Activated CD8-positive, alpha-beta T cell treated with anti-CD3 and anti-CD28 coated beads for 36 hours (primary cell): ENCODE results near the gene PPM1L. TPM values are rescaled to one million over a fixed set of nuclear protein-coding genes. Genes with fewer than 3 reads are reported as not detected.

Experiments used
- ATAC-seq: fragments of 200-7000 bp; cut with Tn5 transposase; one replicate; pipeline ENCODE4 v1.10.0; 2021; ENCODE audit warnings: mild to moderate bottlenecking, moderate library complexity
- CTCF ChIA-PET: fragments of 350-600 bp; sonication (Branson Sonifier 250); formaldehyde crosslinking; loops from one replicate; lab custom pipeline; 2021; ENCODE audit warnings: antibody characterized with exemption; lab: Charles Lee
- POLR2A ChIA-PET: fragments of 350-600 bp; sonication (Branson Sonifier 250); formaldehyde crosslinking; loops from one replicate; lab custom pipeline; 2021; ENCODE audit warnings: antibody characterized with exemption; lab: Charles Lee
- DNase-seq: peaks from one replicate; pipeline ENCODE4 v3.0.0-alpha.2; 2020
- H3K27ac Mint-ChIP-seq: one replicate; pipeline ENCODE4 v1.8.0; 2021; ENCODE audit warnings: mild to moderate bottlenecking, mixed read lengths
- H3K27me3 Mint-ChIP-seq: one replicate; pipeline ENCODE4 v1.8.0; 2021; ENCODE audit warnings: mixed read lengths
- H3K36me3 Mint-ChIP-seq: one replicate; pipeline ENCODE4 v1.8.0; 2021; ENCODE audit warnings: low read depth, mixed read lengths
- H3K4me1 Mint-ChIP-seq: one replicate; pipeline ENCODE4 v1.8.0; 2021; ENCODE audit warnings: low read depth, mixed read lengths
- H3K4me3 Mint-ChIP-seq: one replicate; pipeline ENCODE4 v1.8.0; 2021; ENCODE audit warnings: mild to moderate bottlenecking, moderate library complexity, mixed read lengths
- H3K9me3 Mint-ChIP-seq: one replicate; pipeline ENCODE4 v1.8.0; 2021; ENCODE audit warnings: mixed read lengths
- intact Hi-C: fragments of 100-400 bp; cut with micrococcal nuclease; formaldehyde crosslinking; loops from one replicate; pipeline ENCODE4 v1.10.0; 2022
- total RNA-seq, 2 experiments: library from RNA; stranded (reverse); gene quantifications; one replicate each; pipeline ENCODE4 v1.2.3, GENCODE V29; 2021
- TF ChIP-seq, protein P1 (sequence below): fragments of 200-600 bp; IDR thresholded peaks from one replicate; pipeline ENCODE4 v1.8.0; 2022; ENCODE audit warnings: antibody characterized with exemption, mild to moderate bottlenecking

PPM1L gene
- total RNA-seq, 2 experiments from 2014 or later, result 2.6 to 2.7 TPM

DNA sequence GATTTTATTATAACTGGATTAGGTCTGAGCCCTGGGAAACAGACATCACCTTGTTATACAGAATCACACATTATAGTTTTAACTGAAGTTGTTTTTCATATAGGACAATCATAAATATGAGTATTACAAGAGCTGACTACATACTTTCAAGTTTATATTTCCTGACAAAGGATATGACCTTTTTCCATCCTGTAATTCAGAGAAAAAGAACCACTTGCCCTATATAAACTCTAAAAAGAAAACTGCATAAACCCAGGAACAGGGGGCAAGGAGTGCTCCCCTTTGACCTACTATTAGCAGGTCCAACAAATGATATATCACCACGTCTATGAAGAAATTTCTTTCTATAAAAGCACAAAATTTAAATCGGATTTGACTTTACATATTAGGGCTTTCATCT lies 328.2 kb downstream of the PPM1L start:
- no peak for ATAC-seq
- Mint-ChIP-seq H3K36me3 (no peaks in the 10 kb centered on the region), H3K27ac (no peak overlapping the region), H3K4me3 (no peak overlapping the region), H3K27me3 (peaks cover 3% of the 10 kb centered on the region), H3K4me1 (peaks cover 13% of the 10 kb centered on the region), H3K9me3 (no peaks in the 10 kb centered on the region)
- TF ChIP-seq, protein P1, sequence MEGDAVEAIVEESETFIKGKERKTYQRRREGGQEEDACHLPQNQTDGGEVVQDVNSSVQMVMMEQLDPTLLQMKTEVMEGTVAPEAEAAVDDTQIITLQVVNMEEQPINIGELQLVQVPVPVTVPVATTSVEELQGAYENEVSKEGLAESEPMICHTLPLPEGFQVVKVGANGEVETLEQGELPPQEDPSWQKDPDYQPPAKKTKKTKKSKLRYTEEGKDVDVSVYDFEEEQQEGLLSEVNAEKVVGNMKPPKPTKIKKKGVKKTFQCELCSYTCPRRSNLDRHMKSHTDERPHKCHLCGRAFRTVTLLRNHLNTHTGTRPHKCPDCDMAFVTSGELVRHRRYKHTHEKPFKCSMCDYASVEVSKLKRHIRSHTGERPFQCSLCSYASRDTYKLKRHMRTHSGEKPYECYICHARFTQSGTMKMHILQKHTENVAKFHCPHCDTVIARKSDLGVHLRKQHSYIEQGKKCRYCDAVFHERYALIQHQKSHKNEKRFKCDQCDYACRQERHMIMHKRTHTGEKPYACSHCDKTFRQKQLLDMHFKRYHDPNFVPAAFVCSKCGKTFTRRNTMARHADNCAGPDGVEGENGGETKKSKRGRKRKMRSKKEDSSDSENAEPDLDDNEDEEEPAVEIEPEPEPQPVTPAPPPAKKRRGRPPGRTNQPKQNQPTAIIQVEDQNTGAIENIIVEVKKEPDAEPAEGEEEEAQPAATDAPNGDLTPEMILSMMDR, result no peak
- DNase-seq, result no peak
- POLR2A ChIA-PET, result no interaction called here
- intact Hi-C loops, result no loop called here
- CTCF ChIA-PET, result no interaction called here

DNA sequence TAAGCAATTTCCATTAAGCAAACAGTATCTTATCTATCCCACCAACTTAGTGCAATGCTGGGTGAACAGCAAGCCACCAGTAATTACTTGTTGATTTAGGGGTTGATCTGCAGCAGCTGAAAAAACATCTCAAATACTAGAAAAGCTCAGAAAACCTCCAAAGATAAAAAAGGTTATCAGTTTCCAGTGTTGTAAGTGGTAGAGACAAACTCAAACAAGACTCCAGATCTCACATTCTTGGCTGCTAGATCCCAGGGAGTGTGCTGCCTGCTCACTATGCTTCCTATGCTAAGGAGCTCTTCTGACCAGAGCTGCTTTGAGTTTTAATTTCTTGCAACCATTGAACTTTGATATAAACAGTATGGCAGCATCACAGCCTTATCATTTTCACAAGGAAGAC lies 337.9 kb downstream of the PPM1L start:
- Mint-ChIP-seq H3K4me3 (no peak overlapping the region), H3K9me3 (no peaks in the 10 kb centered on the region), H3K27me3 (no peaks in the 10 kb centered on the region), H3K36me3 (no peaks in the 10 kb centered on the region), H3K4me1 (no peaks in the 10 kb centered on the region), H3K27ac (no peak overlapping the region)
- POLR2A ChIA-PET, result no interaction called here
- DNase-seq (no peak), ATAC-seq (no peak)
- TF ChIP-seq, protein P1, result no peak
- intact Hi-C loops, result no loop called here
- CTCF ChIA-PET, result no interaction called here

DNA sequence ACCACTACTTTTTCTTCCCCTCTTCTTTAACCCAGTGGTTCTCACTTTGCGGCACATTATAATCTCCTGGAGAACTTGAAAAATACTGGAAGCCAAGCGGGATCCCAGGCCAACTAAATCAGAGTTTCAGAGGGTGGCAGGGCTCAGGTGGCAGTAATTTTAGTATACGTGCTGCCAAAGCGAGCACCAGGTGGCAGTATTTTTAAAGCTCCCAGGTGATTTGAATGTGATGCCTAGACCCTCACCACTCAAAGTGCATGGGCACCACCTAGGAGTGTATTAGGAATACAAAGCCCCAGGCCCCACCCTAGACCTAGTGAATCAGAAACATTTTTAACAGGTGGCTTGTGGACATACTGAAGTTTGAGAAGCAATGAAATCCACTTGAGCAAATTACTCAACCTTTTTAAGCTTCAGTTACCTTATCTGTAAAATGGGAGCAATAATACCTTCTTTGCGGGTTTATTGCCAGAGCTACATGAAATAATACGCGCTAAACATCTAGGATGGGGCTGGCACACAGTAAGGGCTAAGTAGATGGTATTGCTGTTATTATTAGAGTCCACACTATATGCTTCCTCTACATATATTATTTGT lies 340.8 kb downstream of the PPM1L start:
- CTCF ChIA-PET, result interaction anchor here (0.5 to 1.9 kb wide), 15 partner anchors 8 to 331 kb away, joined by 3 to 17 read pairs (median 3); partner anchors contain the start of gene B3GALNT1
- H3K4me1 Mint-ChIP-seq, result no peaks in the 10 kb centered on the region
- TF ChIP-seq, protein P1, result peak; percentile 40
- POLR2A ChIA-PET, result interaction anchor here (0.6 kb wide), 1 partner anchor 543 kb away, joined by 3 read pairs; no protein-coding TSS in a partner anchor
- ATAC-seq (peak; percentile 24), DNase-seq (peak; percentile 41)
- intact Hi-C loops, result no loop called here
- no peaks in the 10 kb centered on the region for H3K27me3 Mint-ChIP-seq
- H3K27ac Mint-ChIP-seq, result no peak overlapping the region
- no peaks in the 10 kb centered on the region for H3K9me3 Mint-ChIP-seq
- no peak overlapping the region for H3K4me3 Mint-ChIP-seq
- H3K36me3 Mint-ChIP-seq, result no peaks in the 10 kb centered on the region

DNA sequence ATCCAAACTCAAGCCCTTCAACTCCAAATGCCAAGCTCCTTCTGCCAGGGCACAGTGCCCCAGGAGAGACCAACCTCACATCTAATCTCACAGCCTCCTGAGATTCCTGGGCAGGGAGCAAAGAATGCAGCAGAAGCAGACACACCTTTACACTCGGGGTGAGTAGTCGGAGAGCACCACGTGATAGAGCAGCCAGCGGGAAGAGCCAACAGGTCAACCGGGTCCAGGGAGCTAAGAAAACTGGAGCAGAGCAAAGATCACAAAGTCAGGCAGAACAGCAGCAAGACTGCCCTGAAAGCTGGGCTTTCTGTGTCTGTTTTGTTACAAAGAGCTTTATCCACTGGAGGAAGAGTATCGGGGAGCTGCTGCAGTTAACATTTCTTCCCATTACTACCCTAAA lies 345.0 kb downstream of the PPM1L start:
- no peaks in the 10 kb centered on the region for H3K36me3 Mint-ChIP-seq
- TF ChIP-seq, protein P1, result no peak

DNA sequence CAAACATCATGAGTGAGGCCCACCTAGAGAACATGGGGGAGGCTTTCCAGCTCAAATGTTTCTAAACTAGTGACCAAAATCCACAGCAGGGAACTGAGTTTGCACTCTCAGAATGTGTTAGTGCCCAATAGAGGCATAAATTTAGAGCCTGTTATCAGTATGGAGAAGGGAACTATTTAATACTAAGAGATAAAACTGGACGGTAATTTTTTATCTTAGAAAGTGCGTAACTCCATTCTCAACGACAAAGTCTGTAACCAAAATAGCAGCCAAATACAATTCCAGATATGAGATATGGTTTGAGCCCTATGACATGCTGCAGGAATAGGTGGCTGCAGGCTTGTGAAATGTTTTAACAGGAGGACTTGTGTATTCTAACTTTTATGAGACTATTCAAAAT lies 345.6 kb downstream of the PPM1L start:
- Mint-ChIP-seq H3K27me3 (peaks cover 20% of the 10 kb centered on the region), H3K4me3 (no peak overlapping the region), H3K27ac (no peak overlapping the region), H3K9me3 (no peaks in the 10 kb centered on the region), H3K36me3 (no peaks in the 10 kb centered on the region), H3K4me1 (peaks cover 7% of the 10 kb centered on the region)
- ATAC-seq, result no peak
- ChIA-PET CTCF (no interaction called here), POLR2A (no interaction called here)
- intact Hi-C loops, result loop anchor here (5.0 kb wide), 1 partner anchor 321 kb away; no protein-coding TSS in a partner anchor
- DNase-seq, result no peak
- TF ChIP-seq, protein P1, result no peak

More for the DNA sequence above, 345.0 kb downstream of the PPM1L start:
- peaks cover 20% of the 10 kb centered on the region for H3K27me3 Mint-ChIP-seq
- no peak for ATAC-seq
- no peaks in the 10 kb centered on the region for H3K9me3 Mint-ChIP-seq
- intact Hi-C loops, result loop anchor here (5.0 kb wide), 1 partner anchor 321 kb away; no protein-coding TSS in a partner anchor
- H3K27ac Mint-ChIP-seq, result no peak overlapping the region
- H3K4me3 Mint-ChIP-seq, result no peak overlapping the region
- no peak for DNase-seq
- peaks cover 7% of the 10 kb centered on the region for H3K4me1 Mint-ChIP-seq
- CTCF ChIA-PET, result no interaction called here
- POLR2A ChIA-PET, result interaction anchor here (1.5 kb wide), 1 partner anchor 18 kb away, joined by 3 read pairs; no protein-coding TSS in a partner anchor
